GM12864 (cell line): ENCODE results near the gene HHATL.

Source experiments
- DNase-seq: peaks from one replicate; pipeline ENCODE4 v3.0.0-alpha.2; 2011; ENCODE audit warnings: low read depth
- H3K4me3 ChIP-seq: 2 replicates; pipeline ENCODE4 v1.5.1; 2011; ENCODE audit warnings: mild to moderate bottlenecking, low read depth, low read length, control low read depth
- CTCF ChIP-seq: IDR thresholded peaks from 2 replicates; pipeline ENCODE4 v1.5.1; 2011; ENCODE audit warnings: low read depth, mild to moderate bottlenecking, moderate library complexity, low read length, control low read depth, inconsistent platforms; ENCODE audit errors: missing control alignments

The HHATL gene

GRCh38 chr3:42690766-42691680 is 11.6 kb downstream of the HHATL start:
- no peak for TF ChIP-seq CTCF
- DNase-seq: no peak
- H3K4me3 ChIP-seq: no peak overlapping the region

- DNase-seq: no peak
- no peak for TF ChIP-seq CTCF
- H3K4me3 ChIP-seq: no peak overlapping the region
These were observed 12.4 kb downstream of the HHATL start for GRCh38 chr3:42690191-42690590.

- DNase-seq: no peak
- H3K4me3 ChIP-seq: no peak overlapping the region
- no peak for TF ChIP-seq CTCF
These were observed 13.1 kb downstream of the HHATL start for GRCh38 chr3:42689421-42690014.

GRCh38 chr3:42688487-42689420 is 13.8 kb downstream of the HHATL start:
- no peak for DNase-seq
- H3K4me3 ChIP-seq: no peak overlapping the region
- TF ChIP-seq CTCF: no peak

- DNase-seq: no peak
- no peak for TF ChIP-seq CTCF
- no peak overlapping the region for H3K4me3 ChIP-seq
These were observed 14.6 kb downstream of the HHATL start for GRCh38 chr3:42688016-42688415.

GRCh38 chr3:42686832-42687650 is 15.6 kb downstream of the HHATL start:
- no peak for TF ChIP-seq CTCF
- DNase-seq: no peak
- no peak overlapping the region for H3K4me3 ChIP-seq
